ENCODE data around the gene FCMR. TPM values are rescaled to one million over a fixed set of nuclear protein-coding genes. Genes with fewer than 3 reads are reported as not detected.

The FCMR gene
- total RNA-seq, 3 donors from 2014 or later, result 1.6 to 5.6 (median 4.6) TPM

DNA sequence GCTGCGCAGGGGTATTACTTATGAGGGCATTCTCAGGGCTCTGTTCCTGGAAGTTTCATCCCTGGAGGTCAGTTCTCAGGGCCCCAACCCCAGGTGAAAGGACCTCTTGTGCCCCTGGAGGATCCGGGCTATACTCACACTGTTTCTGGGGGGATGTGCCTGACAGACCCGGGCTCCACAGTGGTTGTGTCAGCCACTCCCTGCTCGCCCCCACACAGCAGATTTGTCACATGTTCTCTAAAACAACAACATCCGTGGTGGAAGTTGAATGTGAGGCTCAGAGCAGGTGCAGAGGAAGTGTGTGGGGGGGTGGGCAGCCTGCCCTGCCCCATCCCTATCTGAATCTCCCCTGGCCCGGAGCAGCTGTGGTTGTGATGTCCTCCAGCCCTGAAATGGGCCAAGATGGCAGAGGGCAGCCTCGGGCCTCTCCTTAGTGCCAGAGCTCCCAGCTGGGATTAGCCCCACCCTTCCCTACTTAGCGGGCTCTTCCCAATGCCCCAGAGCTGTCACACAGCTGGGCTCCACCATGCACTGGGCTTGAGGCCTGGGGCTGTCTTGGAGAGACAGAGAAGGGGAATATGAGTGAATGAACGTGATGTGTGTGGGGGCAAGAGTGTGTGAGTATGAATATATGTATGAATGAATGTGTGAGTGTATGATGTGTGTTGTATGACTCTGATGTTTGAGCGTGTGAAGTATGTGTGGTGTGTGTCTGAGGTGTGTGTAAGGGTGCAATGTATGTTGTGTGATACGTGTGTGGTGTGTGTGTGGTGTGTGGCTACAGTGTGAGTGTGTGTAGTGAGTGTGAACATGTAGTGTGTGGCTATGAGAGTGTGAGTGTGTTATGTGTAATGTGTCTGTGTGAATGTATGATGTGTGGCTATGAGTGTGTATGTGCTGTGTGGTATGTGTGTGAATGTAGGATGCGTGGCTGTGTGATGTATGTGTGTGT, 1.5 kb upstream of the FCMR start:
- ATAC-seq (peak; percentile 43), DNase-seq (peak; percentile 55 to 86 (median 64))
- TF ChIP-seq, protein P1, sequence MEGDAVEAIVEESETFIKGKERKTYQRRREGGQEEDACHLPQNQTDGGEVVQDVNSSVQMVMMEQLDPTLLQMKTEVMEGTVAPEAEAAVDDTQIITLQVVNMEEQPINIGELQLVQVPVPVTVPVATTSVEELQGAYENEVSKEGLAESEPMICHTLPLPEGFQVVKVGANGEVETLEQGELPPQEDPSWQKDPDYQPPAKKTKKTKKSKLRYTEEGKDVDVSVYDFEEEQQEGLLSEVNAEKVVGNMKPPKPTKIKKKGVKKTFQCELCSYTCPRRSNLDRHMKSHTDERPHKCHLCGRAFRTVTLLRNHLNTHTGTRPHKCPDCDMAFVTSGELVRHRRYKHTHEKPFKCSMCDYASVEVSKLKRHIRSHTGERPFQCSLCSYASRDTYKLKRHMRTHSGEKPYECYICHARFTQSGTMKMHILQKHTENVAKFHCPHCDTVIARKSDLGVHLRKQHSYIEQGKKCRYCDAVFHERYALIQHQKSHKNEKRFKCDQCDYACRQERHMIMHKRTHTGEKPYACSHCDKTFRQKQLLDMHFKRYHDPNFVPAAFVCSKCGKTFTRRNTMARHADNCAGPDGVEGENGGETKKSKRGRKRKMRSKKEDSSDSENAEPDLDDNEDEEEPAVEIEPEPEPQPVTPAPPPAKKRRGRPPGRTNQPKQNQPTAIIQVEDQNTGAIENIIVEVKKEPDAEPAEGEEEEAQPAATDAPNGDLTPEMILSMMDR (IDR thresholded peaks at IDR 0.05), result no peak
- peaks cover 16% of the 10 kb centered on the region for H3K4me1 ChIP-seq (ENCODE audit: low read depth)
- H3K4me3 ChIP-seq, result no peak overlapping the region
- H3K36me3 ChIP-seq (ENCODE audit: low read depth), result no peaks in the 10 kb centered on the region
- intact Hi-C loops (cut with DNase I, micrococcal nuclease), result no loop called here
- no peaks in the 10 kb centered on the region for H3K9me3 ChIP-seq

DNA sequence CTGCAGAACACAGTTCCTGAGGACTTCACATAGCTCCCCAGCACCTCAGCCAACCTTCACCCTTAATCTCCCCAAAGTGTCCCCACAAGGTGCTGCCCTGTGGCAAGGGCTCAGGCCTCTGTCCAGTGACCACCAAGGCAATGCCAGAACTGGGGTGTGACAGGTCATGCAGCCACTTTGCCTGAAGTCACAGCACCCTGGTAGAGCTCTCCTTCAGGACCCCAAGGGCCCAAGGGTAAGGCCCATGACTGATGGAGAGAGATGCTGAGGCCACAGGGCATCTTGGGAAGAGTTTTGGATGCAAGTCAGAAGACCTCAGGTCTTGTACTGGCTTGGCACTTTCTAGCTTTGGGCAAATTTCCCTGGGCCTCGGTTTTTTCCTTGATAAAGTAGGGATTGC, 783 bp upstream of the FCMR start:
- intact Hi-C loops (cut with DNase I, micrococcal nuclease), result no loop called here
- Histone ChIP-seq H3K4me1 (ENCODE audit: low read depth) (peaks cover 10% of the 10 kb centered on the region), H3K9me3 (no peaks in the 10 kb centered on the region), H3K4me3 (no peak overlapping the region), H3K36me3 (ENCODE audit: low read depth) (no peaks in the 10 kb centered on the region)
- TF ChIP-seq, protein P1 (IDR thresholded peaks at IDR 0.05), result no peak
- ATAC-seq, result no peak
- DNase-seq, result no peak

DNA sequence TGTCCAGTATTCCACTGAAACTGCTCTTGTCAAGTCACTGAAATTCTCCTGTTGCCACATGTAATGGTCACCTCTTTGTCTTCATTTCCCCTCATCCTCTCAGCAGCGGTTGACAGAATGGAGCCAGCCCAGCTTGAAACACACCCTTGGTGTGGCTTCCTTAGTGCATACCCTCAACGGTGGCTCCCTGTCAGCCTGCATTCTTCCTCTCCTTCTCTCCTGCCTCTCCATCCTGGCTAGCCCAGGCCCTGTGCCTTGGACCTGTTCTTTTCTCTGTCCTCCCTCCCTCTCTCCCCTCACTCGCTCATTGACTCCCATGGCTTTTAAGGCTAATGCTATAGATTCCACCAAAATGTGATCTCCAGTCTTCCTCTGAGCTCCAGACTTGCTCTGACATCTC, 3.7 kb downstream of the FCMR start:
- no peaks in the 10 kb centered on the region for H3K4me1 ChIP-seq (ENCODE audit: low read depth)
- no peaks in the 10 kb centered on the region for H3K36me3 ChIP-seq (ENCODE audit: low read depth)
- ATAC-seq (no peak), DNase-seq (no peak)
- TF ChIP-seq, protein P1 (IDR thresholded peaks at IDR 0.05), result no peak
- no peak overlapping the region for H3K4me3 ChIP-seq
- H3K9me3 ChIP-seq, result no peaks in the 10 kb centered on the region
- intact Hi-C loops (cut with DNase I, micrococcal nuclease), result loop anchor here (10.0 kb wide), 2 partner anchors 183 to 283 kb away; partner anchors contain the start of gene DYRK3 (in 1 of the 2)

DNA sequence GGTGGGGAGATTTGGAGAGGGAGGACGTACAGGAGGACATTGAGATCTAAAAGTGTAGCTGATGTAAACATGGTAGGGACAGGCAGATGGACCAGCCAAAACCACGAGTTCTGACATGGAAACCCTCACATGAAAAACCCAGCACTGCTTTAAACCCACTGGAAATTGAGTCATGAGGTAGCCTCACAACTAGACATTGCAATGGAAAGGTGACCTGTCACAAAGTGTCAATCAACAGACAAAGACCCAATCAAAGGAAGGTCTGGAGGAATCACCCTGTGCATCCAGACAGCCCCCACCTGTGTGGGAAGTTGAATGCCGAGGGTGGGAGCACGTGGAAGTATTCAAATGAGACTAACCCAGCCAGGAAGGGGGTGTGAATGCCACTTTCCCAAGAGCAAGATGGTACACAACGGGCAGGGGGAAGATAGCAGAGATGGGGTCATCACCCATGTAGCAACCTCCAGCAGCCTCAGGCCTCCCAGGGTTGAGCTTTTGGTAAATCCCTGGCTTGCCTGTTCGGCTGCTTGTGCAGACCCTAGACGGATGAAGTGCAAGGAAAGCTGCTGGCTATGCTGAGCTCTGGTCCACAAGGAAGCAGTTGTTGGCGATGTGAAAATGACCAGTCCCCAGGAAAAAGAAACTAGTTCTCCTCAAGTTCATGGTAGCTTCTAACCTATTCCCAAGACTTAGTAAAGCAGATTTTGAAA, 5.6 kb downstream of the FCMR start:
- intact Hi-C loops (cut with DNase I, micrococcal nuclease), result loop anchor here (10.0 kb wide), 2 partner anchors 181 to 281 kb away; partner anchors contain the start of gene DYRK3 (in 1 of the 2)
- TF ChIP-seq, protein P1 (IDR thresholded peaks at IDR 0.05), result no peak

DNA sequence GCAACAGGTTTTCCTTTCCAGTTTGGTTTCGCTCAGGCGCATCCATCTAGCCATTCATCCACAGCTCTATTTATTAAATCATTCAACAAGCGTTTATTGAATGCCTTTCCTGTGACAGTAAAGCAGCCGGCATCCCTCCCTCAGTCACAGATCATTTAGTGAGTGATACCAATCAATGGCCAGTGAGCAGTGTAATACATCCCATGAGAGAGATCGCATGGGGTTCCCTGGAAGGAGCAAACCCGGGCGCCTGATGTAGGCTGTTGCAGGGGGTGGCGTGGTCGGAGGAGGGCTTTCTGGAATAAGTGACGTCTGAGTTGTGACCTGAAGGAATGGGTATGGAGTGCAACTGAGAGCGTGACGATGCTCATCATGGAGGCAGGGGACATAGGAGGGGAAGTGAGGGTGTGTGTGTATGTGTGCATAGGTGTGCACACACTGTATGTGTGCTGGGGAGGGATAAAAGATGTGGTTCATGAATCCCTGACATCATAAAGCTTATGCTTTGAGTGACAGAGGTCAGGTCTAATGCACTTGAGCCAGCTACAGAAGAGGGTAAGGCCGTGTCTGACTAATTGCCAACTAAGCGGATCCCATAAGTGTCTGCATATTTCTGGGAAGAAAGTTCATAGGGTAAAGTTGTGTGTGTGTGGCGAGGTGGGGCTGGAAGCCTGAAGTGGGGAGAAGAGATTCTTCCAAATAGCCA, 6.6 kb downstream of the FCMR start:
- no peak for DNase-seq
- intact Hi-C loops (cut with DNase I, micrococcal nuclease), result loop anchor here (10.0 kb wide), 2 partner anchors 180 to 280 kb away; partner anchors contain the start of gene DYRK3 (in 1 of the 2)
- ATAC-seq, result no peak

More for the DNA sequence above, 5.6 kb downstream of the FCMR start:
- H3K4me1 ChIP-seq (ENCODE audit: low read depth), result peaks cover 5% of the 10 kb centered on the region
- H3K36me3 ChIP-seq (ENCODE audit: low read depth), result no peaks in the 10 kb centered on the region
- no peaks in the 10 kb centered on the region for H3K9me3 ChIP-seq
- DNase-seq (no peak), ATAC-seq (no peak)
- no peak overlapping the region for H3K4me3 ChIP-seq

More for the DNA sequence above, 6.6 kb downstream of the FCMR start:
- Histone ChIP-seq H3K4me3 (no peak overlapping the region), H3K4me1 (ENCODE audit: low read depth) (peaks cover 5% of the 10 kb centered on the region), H3K36me3 (ENCODE audit: low read depth) (no peaks in the 10 kb centered on the region), H3K9me3 (no peaks in the 10 kb centered on the region)
- TF ChIP-seq, protein P1 (IDR thresholded peaks at IDR 0.05), result no peak

Measured in mucosa of descending colon (tissue), 3 donors.